Measurements from ENCODE around the gene LPCAT1.
"Not testable (repeated sequence)": the region's sequence is repeated elsewhere in the genome, so short reads cannot be mapped to it uniquely, and the experiment has no call there.

LPCAT1 gene

GRCh38 chr5:1540831-1541701 lies 17.3 kb upstream of the LPCAT1 start:
- no peak for DNase-seq

DNA sequence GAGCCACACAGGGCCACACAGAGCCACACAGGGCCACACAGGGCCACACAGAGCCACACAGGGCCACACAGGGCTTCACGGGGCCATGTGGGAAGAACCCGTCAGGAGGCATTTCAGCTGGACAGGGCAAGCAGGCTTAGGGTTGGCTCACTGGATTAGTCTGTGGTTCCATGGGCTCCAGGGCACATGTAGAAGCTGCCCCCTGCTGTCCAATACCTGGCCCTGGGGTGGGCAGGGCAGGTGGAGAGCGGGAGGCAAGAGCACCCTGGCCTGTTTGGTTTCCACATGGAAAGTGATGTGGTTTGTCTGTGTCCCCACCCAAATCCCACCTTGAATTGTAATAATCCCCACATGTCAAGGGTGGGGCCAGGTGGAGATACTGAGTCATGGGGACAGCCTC lies 16.4 kb upstream of the LPCAT1 start:
- no peak for DNase-seq

GRCh38 chr5:1539393-1540161 lies 15.8 kb upstream of the LPCAT1 start:
- DNase-seq: not testable (repeated sequence)

- DNase-seq: no peak
Measured at GRCh38 chr5:1538741-1539392, 15.1 kb upstream of the LPCAT1 start.

DNA sequence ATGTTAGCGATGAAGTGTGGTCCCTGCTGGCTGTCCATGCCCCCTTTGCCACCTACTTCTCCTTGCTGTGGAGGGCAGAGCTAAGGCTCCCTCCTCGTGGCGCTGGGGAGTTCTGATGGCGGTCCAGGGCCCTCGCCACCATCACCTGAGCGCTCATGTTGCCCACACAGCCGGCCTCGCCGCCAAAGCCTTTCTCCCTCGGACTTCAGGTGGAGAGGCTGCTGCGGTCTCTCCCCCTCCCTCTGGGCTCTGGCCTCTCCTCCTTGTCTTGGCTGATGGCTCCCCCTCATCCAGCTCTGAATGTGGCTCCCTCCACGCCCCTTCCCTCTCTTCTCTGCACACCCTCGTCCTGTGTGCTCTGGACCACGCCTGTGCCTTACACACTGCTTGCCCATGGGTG lies 14.5 kb upstream of the LPCAT1 start:
- no peak for DNase-seq

DNA sequence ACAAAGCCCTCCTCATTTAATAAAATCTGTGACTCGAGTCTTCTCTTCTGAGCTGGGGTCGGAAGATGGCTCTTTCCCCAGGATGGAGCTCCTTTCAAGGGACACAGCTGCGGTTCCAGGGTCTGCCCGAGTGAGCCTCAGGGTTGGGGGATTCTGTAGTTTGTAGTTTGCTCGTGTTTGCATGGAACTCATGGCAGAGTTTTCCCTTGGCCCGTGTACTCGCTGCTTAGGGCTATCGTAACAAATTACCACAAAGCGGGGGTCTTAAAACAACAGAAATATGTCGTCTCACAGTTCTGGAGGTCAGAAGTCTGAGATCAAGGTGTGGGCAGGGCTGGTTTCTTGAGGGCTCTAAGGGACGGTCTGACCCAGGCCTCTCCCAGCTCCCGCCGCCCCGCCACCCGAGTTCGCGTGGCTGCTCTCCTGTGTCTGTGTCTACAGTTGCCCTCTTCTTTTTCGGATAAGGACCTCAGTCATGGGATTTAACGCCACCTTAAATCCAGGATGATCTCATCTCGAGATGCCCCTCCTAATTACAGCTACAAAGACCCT lies 13.9 kb upstream of the LPCAT1 start:
- no peak for DNase-seq

DNA sequence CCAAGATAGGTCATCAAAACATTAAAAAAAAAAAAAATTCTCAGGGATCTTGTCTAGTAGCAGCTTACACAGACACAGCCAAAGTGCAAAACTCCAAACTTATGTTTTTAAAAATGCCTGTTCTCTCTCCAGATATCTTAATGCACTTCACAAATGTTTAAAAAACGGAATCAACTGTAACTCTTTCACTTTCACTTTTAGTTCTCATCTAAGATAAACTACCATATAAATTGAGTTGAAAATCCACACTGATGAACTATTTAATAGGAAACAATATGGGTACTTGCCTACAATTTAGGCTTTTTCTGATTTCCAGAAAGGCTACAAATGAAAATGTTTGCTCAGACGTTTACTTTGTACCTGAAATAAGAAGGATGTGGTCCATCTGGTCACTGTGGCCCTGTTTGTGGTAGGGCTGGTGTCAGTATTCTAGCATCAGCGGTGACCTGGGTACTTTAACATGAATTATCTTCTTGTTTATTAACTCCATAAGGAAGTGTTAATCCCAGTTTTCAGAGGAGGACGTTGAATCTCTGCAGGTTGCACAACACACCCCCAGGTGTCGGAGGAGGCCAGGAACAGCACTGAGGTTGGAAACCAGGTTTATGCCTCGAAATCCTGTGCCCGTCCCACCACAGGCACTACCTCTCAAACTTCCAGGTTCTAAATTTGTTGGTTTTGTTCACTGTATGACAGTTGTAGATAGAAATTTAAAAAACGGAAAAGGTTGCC lies 13.3 kb upstream of the LPCAT1 start:
- no peak for DNase-seq

DNA sequence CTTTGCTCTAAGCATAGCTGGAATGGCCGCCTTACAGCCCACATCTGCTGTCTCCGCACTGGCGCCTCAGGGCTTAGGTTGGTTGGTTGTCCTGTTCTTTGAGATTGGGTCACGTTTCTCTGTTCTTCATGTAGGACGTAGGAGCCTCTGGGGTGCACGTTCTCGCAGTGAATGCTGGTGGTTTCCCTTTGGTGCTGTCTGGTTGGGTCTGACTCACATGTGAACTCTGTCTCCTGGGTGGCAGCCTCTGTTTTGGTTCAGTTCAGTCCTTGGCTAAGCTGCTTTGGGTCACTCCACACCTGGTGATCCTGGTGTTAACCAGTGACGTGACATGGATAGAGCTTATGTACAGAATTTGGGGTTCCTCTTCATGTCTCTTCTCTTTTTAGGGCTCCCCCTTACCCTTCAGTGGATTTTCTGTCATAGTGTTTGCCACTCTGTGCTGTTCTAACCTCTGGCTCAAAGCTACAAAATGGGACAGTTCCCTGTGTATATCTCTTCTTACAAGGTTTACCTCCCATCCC lies 12.6 kb upstream of the LPCAT1 start:
- DNase-seq: peak; percentile 54

DNA sequence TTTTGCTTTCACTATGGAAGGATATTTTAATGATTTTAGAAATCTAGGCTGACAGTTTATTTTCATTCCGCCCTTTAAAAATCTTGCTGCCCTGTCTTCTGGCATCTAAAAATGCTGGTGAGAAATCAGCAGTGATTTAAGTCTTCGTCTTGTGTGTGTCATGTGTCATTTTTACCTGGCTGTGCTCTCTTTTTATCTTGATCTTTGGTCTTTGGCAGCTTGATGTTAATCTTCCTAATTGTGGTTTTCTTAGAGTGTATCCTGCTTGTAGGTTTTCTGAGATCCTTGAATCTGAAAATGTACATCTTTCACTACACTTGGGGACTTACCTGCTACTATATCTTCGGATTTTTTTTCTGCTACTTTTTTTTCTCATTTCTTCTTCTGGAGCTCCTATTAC lies 11.9 kb upstream of the LPCAT1 start:
- DNase-seq: no peak

GRCh38 chr5:1532384-1532783 lies 8.6 kb upstream of the LPCAT1 start:
- DNase-seq: no peak

GRCh38 chr5:1529498-1529897 lies 5.7 kb upstream of the LPCAT1 start:
- DNase-seq: no peak

GRCh38 chr5:1527533-1528205 lies 3.9 kb upstream of the LPCAT1 start:
- no peak for DNase-seq

DNA sequence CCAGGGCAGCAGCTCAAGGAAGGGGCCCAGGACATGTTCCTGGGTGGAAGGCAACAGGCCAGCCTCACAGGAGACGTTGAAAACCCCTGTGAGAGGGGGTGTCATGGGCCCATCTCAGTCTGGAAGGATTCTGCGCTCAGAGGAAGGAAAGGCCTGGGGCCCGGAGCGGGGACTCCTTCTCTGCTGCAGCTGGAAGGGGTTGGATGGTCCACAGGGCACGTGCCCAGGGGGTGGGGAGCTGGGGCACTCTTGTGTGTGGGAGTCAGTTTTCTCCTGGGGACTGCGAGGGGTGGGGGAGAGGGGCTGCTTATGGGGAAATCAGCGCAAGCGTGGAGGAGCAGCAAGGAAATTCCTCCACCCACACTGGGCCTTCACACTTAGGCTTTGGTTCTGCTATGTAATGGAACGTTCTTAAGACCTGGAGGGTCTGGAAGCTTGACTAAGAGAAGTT lies 2.9 kb upstream of the LPCAT1 start:
- DNase-seq: no peak

DNA sequence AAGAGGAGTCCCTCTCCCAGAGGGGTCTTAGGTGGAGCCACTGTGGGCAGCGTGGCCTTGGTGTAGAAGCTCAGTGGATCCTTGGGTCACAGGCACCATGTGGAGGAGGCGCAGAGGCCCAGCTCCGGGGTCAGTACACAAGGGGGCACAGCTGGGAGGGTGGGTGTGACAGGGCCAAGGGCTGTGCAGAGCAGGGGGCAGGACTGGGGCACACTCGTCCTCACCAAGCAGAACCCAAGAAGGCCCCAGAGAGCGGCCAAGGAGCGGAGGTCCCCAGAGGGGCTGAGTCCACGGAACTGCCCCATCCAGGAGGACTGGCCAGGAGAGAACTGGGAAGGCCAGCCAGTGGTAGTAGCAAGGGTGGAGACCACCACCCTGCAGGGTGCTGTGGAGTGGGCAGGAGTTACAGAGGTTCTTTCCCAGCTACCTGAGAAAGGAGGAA lies 2.5 kb upstream of the LPCAT1 start:
- DNase-seq: no peak

GRCh38 chr5:1525624-1526189 lies 1.9 kb upstream of the LPCAT1 start:
- no peak for DNase-seq

DNA sequence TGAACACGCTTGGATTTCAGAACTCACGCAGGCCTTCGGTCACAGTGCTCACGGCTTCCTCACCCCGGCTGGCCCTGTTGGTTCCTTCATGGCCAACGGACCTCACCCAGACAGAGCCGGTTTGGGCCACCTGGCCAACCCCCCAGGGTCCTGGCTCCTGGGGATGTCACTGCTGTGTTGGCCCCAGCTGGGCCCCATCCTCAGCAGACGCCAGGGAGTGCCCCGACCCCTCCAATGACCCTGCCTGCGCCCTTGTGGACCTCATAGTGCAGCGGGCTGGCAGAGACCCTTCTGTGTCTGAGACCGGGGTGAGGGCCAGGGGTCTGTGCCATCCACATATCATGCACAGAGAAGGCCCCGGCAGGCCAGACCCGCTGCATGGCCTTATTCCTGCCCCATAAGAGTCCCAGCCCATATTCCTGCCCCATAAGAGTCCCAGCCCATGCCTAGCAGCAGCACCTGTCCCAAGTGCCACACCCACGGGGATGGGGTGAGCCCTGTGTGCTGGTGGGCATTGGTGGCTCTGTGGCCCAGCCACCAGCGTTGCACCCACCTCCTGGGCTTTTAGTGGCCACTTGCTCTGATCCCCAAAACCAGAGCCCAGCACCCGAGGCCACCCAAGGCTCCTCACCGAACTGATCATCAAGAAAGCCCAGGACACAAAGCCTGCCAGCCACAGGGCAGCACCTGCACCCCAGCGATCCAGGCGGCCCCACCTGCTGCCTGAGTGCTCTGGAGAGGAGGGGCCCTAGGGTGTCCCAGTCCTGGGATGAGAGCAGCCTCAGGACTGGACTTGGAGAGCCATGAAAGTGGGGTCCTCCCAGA lies 1.3 kb upstream of the LPCAT1 start:
- no peak for DNase-seq

- no peak for DNase-seq
Measured at GRCh38 chr5:1524481-1524798, 680 bp upstream of the LPCAT1 start.

GRCh38 chr5:1523480-1523792 lies 324 bp downstream of the LPCAT1 start:
- no peak for DNase-seq

- no peak for DNase-seq
Measured at GRCh38 chr5:1522601-1523479, 920 bp downstream of the LPCAT1 start.

Measured in T-helper 9 cell (primary cell).